ENCODE measurements around the gene PROZ. TPM values are rescaled to one million over a fixed set of nuclear protein-coding genes. Genes with fewer than 3 reads are reported as not detected.

PROZ gene
- total and polyA plus RNA-seq, 9 of the 15 experiments (the other 6 are each of a cell fraction or from before 2014, with no cell fraction given), result not detected

DNA sequence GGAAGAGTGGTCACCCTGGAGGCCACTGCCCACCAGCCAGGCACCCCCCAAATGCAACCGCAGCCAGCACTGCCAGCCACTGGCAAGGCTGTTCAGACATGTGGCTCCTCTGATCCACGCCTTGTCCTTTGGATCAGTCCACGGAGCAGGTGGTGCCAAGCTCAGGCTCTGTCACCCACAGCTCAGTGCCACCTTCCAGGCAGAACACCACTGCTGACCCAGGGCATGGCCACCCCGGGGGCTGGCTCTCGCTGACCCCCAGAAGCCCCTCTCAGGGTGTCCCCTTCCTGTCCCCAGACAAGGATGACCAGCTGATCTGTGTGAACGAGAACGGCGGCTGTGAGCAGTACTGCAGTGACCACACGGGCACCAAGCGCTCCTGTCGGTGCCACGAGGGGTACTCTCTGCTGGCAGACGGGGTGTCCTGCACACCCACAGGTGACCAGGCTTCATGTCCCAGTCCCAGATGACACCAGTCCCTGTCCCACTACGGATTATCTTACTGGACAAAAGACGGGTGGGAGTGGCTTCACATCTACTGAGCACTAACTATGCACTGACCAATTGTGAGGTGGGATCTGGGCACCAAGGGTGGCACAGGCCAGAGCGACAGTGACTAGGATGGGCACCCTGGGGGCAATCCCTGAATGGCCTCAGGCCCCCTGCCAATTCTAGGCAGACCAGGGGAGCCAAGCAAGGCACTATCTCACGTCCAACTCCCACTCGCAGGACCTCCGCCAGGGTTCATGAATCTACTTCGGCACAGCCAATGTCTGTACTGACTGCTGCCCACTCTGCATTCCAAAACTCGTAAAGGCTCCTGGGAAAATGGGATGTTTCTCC lies 42.9 kb upstream of the PROZ start:
- Histone ChIP-seq H3K4me2 (ENCODE audit: insufficient read depth, low read length) (no peak overlapping the region), H2AFZ (ENCODE audit: low read depth, low read length) (no peak overlapping the region), H3K27ac (ENCODE audit: extremely low read depth, low read depth, low read length) (no peak overlapping the region), H3K27me3 (ENCODE audit: control insufficient read depth in 2 of 2, insufficient read depth in 2 of 2, low read length in 2 of 2) (peaks cover 2 to 60% of the 10 kb centered on the region in 2 experiments; a peak in 4 of 5 replicates), H3K4me1 (replicated peaks in 1 of 2; ENCODE audit: control insufficient read depth in 2 of 2, insufficient read depth in 2 of 2, low read length in 2 of 2) (no peaks in the 10 kb centered on the region; a peak in 1 of 5 replicates), H4K20me1 (replicated peaks; ENCODE audit: control insufficient read depth, insufficient read depth, low read length) (no peaks in the 10 kb centered on the region), H3K36me3 (ENCODE audit: control insufficient read depth, insufficient read depth, low read length) (no peaks in the 10 kb centered on the region), H3K4me3 (no peak overlapping the region), H3K9me1 (ENCODE audit: control insufficient read depth, insufficient read depth, low read length) (no peaks in the 10 kb centered on the region), H3K9me3 (replicated peaks; ENCODE audit: control insufficient read depth, insufficient read depth, low read depth, low read length) (no peaks in the 10 kb centered on the region), H3K9ac (ENCODE audit: insufficient read depth in 1 of 2, low read depth in 2 of 2, low read length in 2 of 2) (no peak overlapping the region), H3K79me2 (ENCODE audit: control insufficient read depth, insufficient read depth, low read length) (no peaks in the 10 kb centered on the region)
- intact Hi-C loops (cut with micrococcal nuclease), result no loop called here
- DNase-seq (ENCODE audit: extremely low read depth in 1 of 4, low spot score in 3 of 4) (no peak), ATAC-seq (no peak), FAIRE-seq (no peak)
- in situ Hi-C loops (cut with MboI), result no loop called here
- TF ChIP-seq, protein P1, sequence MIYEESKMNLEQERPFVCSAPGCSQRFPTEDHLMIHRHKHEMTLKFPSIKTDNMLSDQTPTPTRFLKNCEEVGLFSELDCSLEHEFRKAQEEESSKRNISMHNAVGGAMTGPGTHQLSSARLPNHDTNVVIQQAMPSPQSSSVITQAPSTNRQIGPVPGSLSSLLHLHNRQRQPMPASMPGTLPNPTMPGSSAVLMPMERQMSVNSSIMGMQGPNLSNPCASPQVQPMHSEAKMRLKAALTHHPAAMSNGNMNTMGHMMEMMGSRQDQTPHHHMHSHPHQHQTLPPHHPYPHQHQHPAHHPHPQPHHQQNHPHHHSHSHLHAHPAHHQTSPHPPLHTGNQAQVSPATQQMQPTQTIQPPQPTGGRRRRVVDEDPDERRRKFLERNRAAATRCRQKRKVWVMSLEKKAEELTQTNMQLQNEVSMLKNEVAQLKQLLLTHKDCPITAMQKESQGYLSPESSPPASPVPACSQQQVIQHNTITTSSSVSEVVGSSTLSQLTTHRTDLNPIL (CRISPR knock-in tag; IDR thresholded peaks at IDR 0.05), result no peak
- TF ChIP-seq NR2C2 (CRISPR knock-in tag; IDR thresholded peaks at IDR 0.05) (no peak), NR2C2 (tag; IDR thresholded peaks at IDR 0.05) (no peak), ZNF217 (CRISPR knock-in tag; IDR thresholded peaks at IDR 0.05) (no peak), XRCC4 (IDR thresholded peaks at IDR 0.05; ENCODE audit: extremely low read depth, insufficient read depth, insufficient read length) (no peak), ZNF589 (CRISPR knock-in tag; IDR thresholded peaks at IDR 0.05; ENCODE audit: low read depth) (no peak), BRD4 (IDR thresholded peaks at IDR 0.05) (no peak), CREBBP (IDR thresholded peaks at IDR 0.05; ENCODE audit: low read depth, low read length) (no peak)
- WGBS (ENCODE audit: insufficient coverage, low coverage, missing lambda C conversion rate), result 6% methylated on average over 20 of the region's 21 CpGs
- POLR2A ChIA-PET, result interaction anchor here (0.6 to 0.7 kb wide), 4 partner anchors 46 to 407 kb away, joined by 3 to 4 read pairs (median 3); no protein-coding TSS in a partner anchor
- CTCF ChIA-PET (ENCODE audit: low intra/inter-chr PET ratio), result no interaction called here
- BruUV-seq (replicated peaks), result no TSS peak

Measured in K562 (cell line).